Measurements from ENCODE around the gene SKIL. TPM values are rescaled to one million over a fixed set of nuclear protein-coding genes. Genes with fewer than 3 reads are reported as not detected.

SKIL gene
- total RNA-seq, 1 donor from 2014 or later: 190 TPM

DNA sequence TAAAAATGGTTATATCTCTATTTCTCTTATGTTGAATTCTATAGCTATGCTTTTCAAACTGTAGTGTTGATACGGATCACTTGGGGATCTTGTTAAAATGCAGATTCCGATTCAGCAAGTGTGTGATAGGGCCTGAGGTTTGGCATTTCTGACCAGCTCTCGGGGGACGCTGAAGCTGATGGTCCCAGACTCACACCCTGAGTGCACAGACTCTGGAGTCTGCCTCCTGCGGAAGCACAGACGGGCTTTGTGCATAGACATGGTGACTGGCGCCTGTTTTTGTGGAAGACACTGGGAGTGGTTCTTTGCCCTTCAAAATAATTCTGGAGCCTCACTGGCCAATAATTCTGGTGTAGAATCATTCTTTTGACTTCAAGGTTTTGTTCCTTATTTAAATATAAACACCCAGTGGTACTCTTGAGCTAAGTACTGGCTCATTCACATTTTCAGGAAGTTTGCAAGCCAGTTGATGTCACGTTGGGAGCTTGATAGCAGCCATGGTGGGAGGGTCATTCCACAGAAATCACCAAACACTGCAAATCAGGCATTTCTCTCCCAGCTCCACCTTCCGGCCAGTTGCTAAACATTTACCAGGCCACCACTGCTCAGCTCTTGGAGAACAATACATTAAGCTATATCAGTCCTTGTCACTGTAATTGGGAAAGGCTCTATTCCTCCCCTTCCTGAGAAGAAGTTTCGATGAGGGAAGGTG, 80.3 kb downstream of the SKIL start:
- peak; percentile 33 for DNase-seq (ENCODE audit: low read depth)

DNA sequence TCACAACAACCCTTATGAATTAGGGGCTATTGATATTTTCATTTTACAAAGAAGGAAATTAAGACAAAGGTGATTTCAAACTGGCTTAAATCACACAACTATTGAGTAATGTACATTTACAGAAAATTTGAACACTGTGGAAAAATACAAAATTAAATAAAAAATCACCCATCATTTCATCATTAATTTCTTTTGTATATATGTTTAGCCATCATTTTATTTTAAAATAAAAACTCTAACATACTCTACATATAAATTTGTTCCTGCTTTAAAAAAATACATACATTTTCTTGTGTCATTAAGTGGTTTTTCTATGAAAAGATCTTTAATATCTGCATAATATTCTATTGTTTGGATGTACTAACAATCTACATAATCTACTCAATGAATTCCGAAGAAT, 81.3 kb downstream of the SKIL start:
- no peak for DNase-seq (ENCODE audit: low read depth)

DNA sequence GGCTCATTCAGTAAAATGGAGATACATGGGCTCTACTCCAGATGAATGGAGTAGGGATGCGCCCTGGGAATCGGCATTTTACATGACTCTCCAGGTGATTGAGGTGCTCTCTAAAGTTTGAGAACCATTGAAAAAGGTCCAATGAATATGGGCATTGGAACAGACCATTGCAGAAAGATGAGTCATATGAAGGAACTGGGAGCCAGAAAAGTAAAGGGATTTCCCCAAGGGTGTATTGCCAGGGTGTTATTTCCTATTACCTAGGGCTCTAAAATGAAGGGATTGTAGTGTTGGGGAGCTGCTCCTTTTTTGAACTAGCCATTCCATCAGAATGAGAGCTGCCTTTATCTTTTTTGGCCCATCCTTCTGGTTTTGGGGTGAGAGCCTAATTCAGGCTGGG, 82.8 kb downstream of the SKIL start:
- DNase-seq (ENCODE audit: low read depth): peak; percentile 72

DNA sequence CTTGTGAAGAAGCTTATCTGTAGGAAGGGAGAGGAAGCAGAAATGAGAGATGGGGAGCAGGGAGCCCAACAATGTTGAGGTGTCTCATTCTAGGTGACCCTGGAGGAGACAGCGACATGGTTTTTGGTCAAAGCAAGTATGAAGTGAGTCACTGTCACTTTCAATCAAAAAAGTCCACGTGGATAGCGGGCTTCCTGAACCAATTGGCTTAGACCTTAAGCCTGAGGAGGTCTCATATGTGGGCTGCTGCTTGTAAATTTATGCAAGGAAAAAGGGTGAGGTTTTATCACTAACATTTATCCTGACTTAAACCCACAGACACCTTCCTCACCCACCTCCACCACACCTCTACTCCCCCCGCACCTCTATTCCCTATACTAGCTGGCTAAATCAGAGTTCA, 83.9 kb downstream of the SKIL start:
- no peak for DNase-seq (ENCODE audit: low read depth)

DNA sequence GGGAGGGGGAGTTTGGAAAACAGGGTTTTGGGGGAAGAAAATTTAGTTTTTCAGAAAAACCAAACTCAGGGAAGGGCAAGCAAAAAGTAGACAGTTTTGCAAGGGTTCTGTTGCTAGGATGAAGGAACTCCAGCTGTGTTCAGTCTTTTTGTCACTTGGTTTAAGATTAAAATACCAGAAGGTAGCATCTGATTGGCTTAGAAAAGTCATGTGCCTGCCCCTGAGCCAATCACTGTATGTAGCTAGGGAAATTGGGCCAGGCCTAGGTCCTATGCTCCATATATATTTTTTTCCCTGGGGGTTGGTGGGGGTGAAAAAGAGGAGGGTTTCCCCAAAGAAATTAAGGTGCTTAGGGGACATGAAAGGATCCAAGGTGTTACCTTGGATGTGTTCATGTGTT, 85.4 kb downstream of the SKIL start:
- no peak for DNase-seq (ENCODE audit: low read depth)

DNA sequence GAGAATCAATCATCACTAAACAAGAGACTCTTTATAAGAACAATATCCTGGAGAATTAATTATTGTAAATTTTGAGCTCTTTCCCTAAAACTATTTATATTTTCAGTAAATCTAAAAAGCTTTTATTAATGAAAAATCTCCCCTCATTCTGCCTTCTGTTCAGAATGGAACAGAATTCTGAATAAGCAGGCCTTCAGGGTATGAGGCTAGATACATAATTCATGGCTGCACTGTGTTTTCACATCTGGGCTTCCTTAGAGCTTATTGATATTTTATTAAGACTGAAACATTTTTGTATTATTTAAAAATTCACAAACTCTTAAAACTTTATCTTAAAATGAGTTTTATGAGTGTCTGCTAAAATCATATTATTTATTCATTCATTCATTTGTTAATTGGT, 85.9 kb downstream of the SKIL start:
- DNase-seq (ENCODE audit: low read depth): no peak

Other genes starting within 250 kb of the SKIL start
- 10.4 and 39.1 TPM in 2 replicates for gene PHC3, start 176.0 kb upstream of the SKIL start, total RNA-seq
- gene PRKCI, start 135.3 kb upstream of the SKIL start, total RNA-seq: 150 and 167 TPM in 2 replicates
- gene CLDN11, start 61.2 kb downstream of the SKIL start, total RNA-seq: 17.5 and 27.5 TPM in 2 replicates
- gene SLC7A14, start 228.4 kb downstream of the SKIL start, total RNA-seq: 0.35 and 0.55 TPM in 2 replicates

Measured in renal cortical epithelial cell (primary cell).